ENCODE measurements around the gene ULBP1.
"Not testable (repeated sequence)": the region's sequence is repeated elsewhere in the genome, so short reads cannot be mapped to it uniquely, and the experiment has no call there.

The ULBP1 gene

GRCh38 chr6:149960488-149960887 lies 3.3 kb upstream of the ULBP1 start:
- no peak for TF ChIP-seq CTCF (IDR thresholded peaks at IDR 0.05; ENCODE audit: control insufficient read depth, insufficient read depth, low read depth, low read length, missing control alignments)
- no peak for DNase-seq (ENCODE audit: low read depth)
- no peak overlapping the region for H3K4me3 ChIP-seq (ENCODE audit: control insufficient read depth, low read depth, low read length)

- TF ChIP-seq CTCF (IDR thresholded peaks at IDR 0.05; ENCODE audit: control insufficient read depth, insufficient read depth, low read depth, low read length, missing control alignments), result peak; percentile 20
- no peak for DNase-seq (ENCODE audit: low read depth)
- no peak overlapping the region for H3K4me3 ChIP-seq (ENCODE audit: control insufficient read depth, low read depth, low read length)
Measured at GRCh38 chr6:149961728-149962425, 1.9 kb upstream of the ULBP1 start.

GRCh38 chr6:149962461-149963211 lies 1.1 kb upstream of the ULBP1 start:
- no peak overlapping the region for H3K4me3 ChIP-seq (ENCODE audit: control insufficient read depth, low read depth, low read length)
- DNase-seq (ENCODE audit: low read depth), result no peak
- no peak for TF ChIP-seq CTCF (IDR thresholded peaks at IDR 0.05; ENCODE audit: control insufficient read depth, insufficient read depth, low read depth, low read length, missing control alignments)

GRCh38 chr6:149963212-149963461 lies 606 bp upstream of the ULBP1 start:
- DNase-seq (ENCODE audit: low read depth), result no peak
- no peak for TF ChIP-seq CTCF (IDR thresholded peaks at IDR 0.05; ENCODE audit: control insufficient read depth, insufficient read depth, low read depth, low read length, missing control alignments)
- peak overlapping the region; percentile 60 for H3K4me3 ChIP-seq (ENCODE audit: control insufficient read depth, low read depth, low read length)

- H3K4me3 ChIP-seq (ENCODE audit: control insufficient read depth, low read depth, low read length), result peak overlapping the region; percentile 60
- no peak for DNase-seq (ENCODE audit: low read depth)
- no peak for TF ChIP-seq CTCF (IDR thresholded peaks at IDR 0.05; ENCODE audit: control insufficient read depth, insufficient read depth, low read depth, low read length, missing control alignments)
Measured at GRCh38 chr6:149964308-149965193, 808 bp downstream of the ULBP1 start.

- no peak for DNase-seq (ENCODE audit: low read depth)
- H3K4me3 ChIP-seq (ENCODE audit: control insufficient read depth, low read depth, low read length), result peak overlapping the region; percentile 60
- TF ChIP-seq CTCF (IDR thresholded peaks at IDR 0.05; ENCODE audit: control insufficient read depth, insufficient read depth, low read depth, low read length, missing control alignments), result no peak
Measured at GRCh38 chr6:149965194-149966020, 1.7 kb downstream of the ULBP1 start.

- H3K4me3 ChIP-seq (ENCODE audit: control insufficient read depth, low read depth, low read length); DNase-seq (ENCODE audit: low read depth): not testable (repeated sequence)
Measured at GRCh38 chr6:149966319-149966718, 2.6 kb downstream of the ULBP1 start.

Data from AG09309 (cell line).